HL-60 (cell line): Measurements from ENCODE around the gene PTPRG.

ENCODE experiments used
- CTCF ChIP-seq: IDR thresholded peaks from one replicate; pipeline ENCODE4 v1.5.1; 2011; ENCODE audit warnings: low read length, control low read depth, inconsistent platforms; ENCODE audit not compliant: insufficient read depth
- GABPA ChIP-seq: IDR thresholded peaks from 2 replicates; pipeline ENCODE4 v1.6.1; 2012; ENCODE audit warnings: low read depth
- POLR2AphosphoS5 ChIP-seq: IDR thresholded peaks from 2 replicates; pipeline ENCODE4 v1.6.1; 2012; ENCODE audit warnings: low read depth
- REST ChIP-seq: IDR thresholded peaks from 2 replicates; pipeline ENCODE4 v1.6.1; 2012; ENCODE audit warnings: low read depth; ENCODE audit not compliant: insufficient replicate concordance
- SPI1 ChIP-seq: IDR thresholded peaks from 2 replicates; pipeline ENCODE4 v1.6.1; 2012; ENCODE audit warnings: low read depth, mild to moderate bottlenecking, borderline replicate concordance

GRCh38 chr3:62192891-62193290 is 631.5 kb downstream of the PTPRG start:
- TF ChIP-seq CTCF (no peak), POLR2AphosphoS5 (no peak), SPI1 (no peak), REST (no peak), GABPA (no peak)
